ENCODE results near the gene HNRNPDL. TPM values are rescaled to one million over a fixed set of nuclear protein-coding genes. Genes with fewer than 3 reads are reported as not detected.
"Not testable (repeated sequence)": the region's sequence is repeated elsewhere in the genome, so short reads cannot be mapped to it uniquely, and the experiment has no call there.

The HNRNPDL gene
- total RNA-seq, 1 donor = 425 TPM

GRCh38 chr4:82423245-82424054, 6.8 kb downstream of the HNRNPDL start:
- Histone ChIP-seq H3K4me3 (ENCODE audit: low read length) (no peak overlapping the region), H3K27me3 (ENCODE audit: insufficient read depth, low read length) (no peaks in the 10 kb centered on the region), H3K9me3 (ENCODE audit: low read depth, low read length) (no peaks in the 10 kb centered on the region), H3K4me1 (ENCODE audit: insufficient read depth, low read length) (peaks cover 19% of the 10 kb centered on the region)

GRCh38 chr4:82422616-82423015, 7.6 kb downstream of the HNRNPDL start:
- Histone ChIP-seq H3K4me3 (ENCODE audit: low read length) (no peak overlapping the region), H3K4me1 (ENCODE audit: insufficient read depth, low read length) (peaks cover 11% of the 10 kb centered on the region), H3K27me3 (ENCODE audit: insufficient read depth, low read length) (no peaks in the 10 kb centered on the region)

GRCh38 chr4:82421796-82422560, 8.3 kb downstream of the HNRNPDL start:
- Histone ChIP-seq H3K9me3 (ENCODE audit: low read depth, low read length) (no peaks in the 10 kb centered on the region), H3K4me3 (ENCODE audit: low read length) (no peak overlapping the region), H3K4me1 (ENCODE audit: insufficient read depth, low read length) (peaks cover 6% of the 10 kb centered on the region), H3K27me3 (ENCODE audit: insufficient read depth, low read length) (no peaks in the 10 kb centered on the region)

More at GRCh38 chr4:82422616-82423015, 7.6 kb downstream of the HNRNPDL start:
- H3K9me3 ChIP-seq (ENCODE audit: low read depth, low read length) = no peaks in the 10 kb centered on the region

- H3K4me1 ChIP-seq (ENCODE audit: insufficient read depth, low read length) = no peaks in the 10 kb centered on the region
- peaks cover 3% of the 10 kb centered on the region for H3K27me3 ChIP-seq (ENCODE audit: insufficient read depth, low read length)
- H3K4me3 ChIP-seq (ENCODE audit: low read length) = no peak overlapping the region
- H3K9me3 ChIP-seq (ENCODE audit: low read depth, low read length) = no peaks in the 10 kb centered on the region
Observed at GRCh38 chr4:82419451-82419850, 10.8 kb downstream of the HNRNPDL start.

GRCh38 chr4:82415922-82416365, 14.3 kb downstream of the HNRNPDL start:
- Histone ChIP-seq H3K27me3 (ENCODE audit: insufficient read depth, low read length) (peaks cover 3% of the 10 kb centered on the region), H3K9me3 (ENCODE audit: low read depth, low read length) (no peaks in the 10 kb centered on the region), H3K4me1 (ENCODE audit: insufficient read depth, low read length) (no peaks in the 10 kb centered on the region), H3K4me3 (ENCODE audit: low read length) (no peak overlapping the region)

- not testable (repeated sequence) for H3K9me3 ChIP-seq (ENCODE audit: low read depth, low read length); H3K4me1 ChIP-seq (ENCODE audit: insufficient read depth, low read length); H3K4me3 ChIP-seq (ENCODE audit: low read length); H3K27me3 ChIP-seq (ENCODE audit: insufficient read depth, low read length)
Observed at GRCh38 chr4:82415061-82415460, 15.2 kb downstream of the HNRNPDL start.

GRCh38 chr4:82403725-82404124, 26.5 kb downstream of the HNRNPDL start:
- Histone ChIP-seq H3K4me3 (ENCODE audit: low read length) (no peak overlapping the region), H3K27me3 (ENCODE audit: insufficient read depth, low read length) (no peaks in the 10 kb centered on the region), H3K9me3 (ENCODE audit: low read depth, low read length) (no peaks in the 10 kb centered on the region), H3K4me1 (ENCODE audit: insufficient read depth, low read length) (no peaks in the 10 kb centered on the region)

GRCh38 chr4:82402196-82402775, 28.0 kb downstream of the HNRNPDL start:
- no peak overlapping the region for H3K4me3 ChIP-seq (ENCODE audit: low read length)
- H3K4me1 ChIP-seq (ENCODE audit: insufficient read depth, low read length) = no peaks in the 10 kb centered on the region
- no peaks in the 10 kb centered on the region for H3K9me3 ChIP-seq (ENCODE audit: low read depth, low read length)
- no peaks in the 10 kb centered on the region for H3K27me3 ChIP-seq (ENCODE audit: insufficient read depth, low read length)

- Histone ChIP-seq H3K4me3 (ENCODE audit: low read length) (no peak overlapping the region), H3K27me3 (ENCODE audit: insufficient read depth, low read length) (no peaks in the 10 kb centered on the region), H3K4me1 (ENCODE audit: insufficient read depth, low read length) (no peaks in the 10 kb centered on the region), H3K9me3 (ENCODE audit: low read depth, low read length) (no peaks in the 10 kb centered on the region)
Observed at GRCh38 chr4:82401600-82401999, 28.7 kb downstream of the HNRNPDL start.

- Histone ChIP-seq H3K27me3 (ENCODE audit: insufficient read depth, low read length) (no peaks in the 10 kb centered on the region), H3K9me3 (ENCODE audit: low read depth, low read length) (no peaks in the 10 kb centered on the region), H3K4me1 (ENCODE audit: insufficient read depth, low read length) (no peaks in the 10 kb centered on the region), H3K4me3 (ENCODE audit: low read length) (no peak overlapping the region)
Observed at GRCh38 chr4:82398263-82398662, 32.0 kb downstream of the HNRNPDL start.

GRCh38 chr4:82397527-82397926, 32.7 kb downstream of the HNRNPDL start:
- Histone ChIP-seq H3K4me3 (ENCODE audit: low read length) (no peak overlapping the region), H3K27me3 (ENCODE audit: insufficient read depth, low read length) (no peaks in the 10 kb centered on the region), H3K4me1 (ENCODE audit: insufficient read depth, low read length) (no peaks in the 10 kb centered on the region), H3K9me3 (ENCODE audit: low read depth, low read length) (no peaks in the 10 kb centered on the region)

- Histone ChIP-seq H3K4me3 (ENCODE audit: low read length) (no peak overlapping the region), H3K4me1 (ENCODE audit: insufficient read depth, low read length) (no peaks in the 10 kb centered on the region), H3K27me3 (ENCODE audit: insufficient read depth, low read length) (no peaks in the 10 kb centered on the region), H3K9me3 (ENCODE audit: low read depth, low read length) (no peaks in the 10 kb centered on the region)
Observed at GRCh38 chr4:82394896-82395295, 35.4 kb downstream of the HNRNPDL start.

GRCh38 chr4:82390061-82390460, 40.2 kb downstream of the HNRNPDL start:
- H3K9me3 ChIP-seq (ENCODE audit: low read depth, low read length); H3K27me3 ChIP-seq (ENCODE audit: insufficient read depth, low read length); H3K4me1 ChIP-seq (ENCODE audit: insufficient read depth, low read length); H3K4me3 ChIP-seq (ENCODE audit: low read length): not testable (repeated sequence)

GRCh38 chr4:82388405-82388804, 41.9 kb downstream of the HNRNPDL start:
- Histone ChIP-seq H3K4me3 (ENCODE audit: low read length) (no peak overlapping the region), H3K27me3 (ENCODE audit: insufficient read depth, low read length) (peaks cover 2% of the 10 kb centered on the region), H3K4me1 (ENCODE audit: insufficient read depth, low read length) (no peaks in the 10 kb centered on the region), H3K9me3 (ENCODE audit: low read depth, low read length) (no peaks in the 10 kb centered on the region)

GRCh38 chr4:82386312-82386711, 44.0 kb downstream of the HNRNPDL start:
- H3K27me3 ChIP-seq (ENCODE audit: insufficient read depth, low read length); H3K4me1 ChIP-seq (ENCODE audit: insufficient read depth, low read length); H3K9me3 ChIP-seq (ENCODE audit: low read depth, low read length); H3K4me3 ChIP-seq (ENCODE audit: low read length): not testable (repeated sequence)

All from mononuclear cell (primary cell).